ENCODE measurements around the gene SIRT7.
A peak's percentile ranks its signal among the peaks of the same experiment; 100 is the strongest.

The SIRT7 gene

GRCh38 chr17:81931557-81932332 lies 13.8 kb upstream of the SIRT7 start:
- no peak for DNase-seq

GRCh38 chr17:81931189-81931556 lies 13.2 kb upstream of the SIRT7 start:
- DNase-seq = no peak

GRCh38 chr17:81930142-81931125 lies 12.5 kb upstream of the SIRT7 start:
- DNase-seq = no peak

DNA sequence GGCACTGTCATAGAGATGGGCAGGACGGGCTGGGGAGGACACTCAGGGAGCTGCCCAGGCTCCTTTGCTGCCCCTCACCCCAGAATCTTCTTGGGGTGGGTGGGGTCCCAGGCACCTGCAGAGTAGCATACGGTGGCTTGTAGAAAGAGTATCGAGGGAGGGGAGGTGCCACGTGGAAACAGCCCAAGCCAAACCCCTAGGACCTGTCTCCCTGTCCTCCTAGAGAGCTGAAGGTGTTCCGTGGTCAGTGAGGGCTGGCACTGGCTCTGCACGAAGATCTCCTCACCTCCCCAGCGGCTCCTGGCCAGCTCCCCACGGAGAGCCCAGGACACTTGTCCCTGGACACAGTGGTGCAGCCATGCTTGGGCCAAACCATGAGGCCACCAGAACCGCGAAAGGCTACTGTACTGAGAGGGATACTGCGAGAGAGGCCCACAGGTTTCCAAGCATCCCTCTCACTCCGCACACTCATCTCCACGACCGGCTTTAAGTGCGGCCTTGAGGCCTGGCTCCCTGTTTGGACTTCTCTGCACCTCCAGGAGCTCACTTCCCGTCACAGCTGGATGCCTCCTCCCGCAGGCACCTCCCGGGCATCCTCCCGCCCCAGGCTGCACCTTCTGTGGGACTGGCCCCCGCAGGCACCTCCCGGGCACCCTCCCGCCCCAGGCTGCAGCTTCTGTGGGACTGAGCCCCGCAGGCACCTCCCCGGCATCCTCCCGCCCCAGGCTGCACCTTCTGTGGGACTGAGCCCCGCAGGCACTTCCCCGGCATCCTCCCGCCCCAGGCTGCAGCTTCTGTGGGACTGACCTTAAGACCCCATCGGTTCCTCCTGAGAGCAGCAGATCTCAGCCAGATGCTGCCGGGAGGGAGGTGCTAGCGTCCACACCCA lies 11.5 kb upstream of the SIRT7 start:
- no peak for DNase-seq

GRCh38 chr17:81928544-81929252 lies 10.7 kb upstream of the SIRT7 start:
- DNase-seq = no peak

GRCh38 chr17:81927653-81928543 lies 9.9 kb upstream of the SIRT7 start, which contains the start of gene MAFG:
TSS of gene MAFG (minus strand) at chr17:81927735. CDS start at chr17:81923185, 4,550 bp downstream.
- peak; percentile 88 for DNase-seq

GRCh38 chr17:81927152-81927652 lies 9.2 kb upstream of the SIRT7 start:
- no peak for DNase-seq

GRCh38 chr17:81926451-81927151 lies 8.6 kb upstream of the SIRT7 start:
- DNase-seq = peak; percentile 73

GRCh38 chr17:81925860-81926450 lies 8.0 kb upstream of the SIRT7 start:
- no peak for DNase-seq

GRCh38 chr17:81924557-81925532 lies 6.9 kb upstream of the SIRT7 start:
- no peak for DNase-seq

DNA sequence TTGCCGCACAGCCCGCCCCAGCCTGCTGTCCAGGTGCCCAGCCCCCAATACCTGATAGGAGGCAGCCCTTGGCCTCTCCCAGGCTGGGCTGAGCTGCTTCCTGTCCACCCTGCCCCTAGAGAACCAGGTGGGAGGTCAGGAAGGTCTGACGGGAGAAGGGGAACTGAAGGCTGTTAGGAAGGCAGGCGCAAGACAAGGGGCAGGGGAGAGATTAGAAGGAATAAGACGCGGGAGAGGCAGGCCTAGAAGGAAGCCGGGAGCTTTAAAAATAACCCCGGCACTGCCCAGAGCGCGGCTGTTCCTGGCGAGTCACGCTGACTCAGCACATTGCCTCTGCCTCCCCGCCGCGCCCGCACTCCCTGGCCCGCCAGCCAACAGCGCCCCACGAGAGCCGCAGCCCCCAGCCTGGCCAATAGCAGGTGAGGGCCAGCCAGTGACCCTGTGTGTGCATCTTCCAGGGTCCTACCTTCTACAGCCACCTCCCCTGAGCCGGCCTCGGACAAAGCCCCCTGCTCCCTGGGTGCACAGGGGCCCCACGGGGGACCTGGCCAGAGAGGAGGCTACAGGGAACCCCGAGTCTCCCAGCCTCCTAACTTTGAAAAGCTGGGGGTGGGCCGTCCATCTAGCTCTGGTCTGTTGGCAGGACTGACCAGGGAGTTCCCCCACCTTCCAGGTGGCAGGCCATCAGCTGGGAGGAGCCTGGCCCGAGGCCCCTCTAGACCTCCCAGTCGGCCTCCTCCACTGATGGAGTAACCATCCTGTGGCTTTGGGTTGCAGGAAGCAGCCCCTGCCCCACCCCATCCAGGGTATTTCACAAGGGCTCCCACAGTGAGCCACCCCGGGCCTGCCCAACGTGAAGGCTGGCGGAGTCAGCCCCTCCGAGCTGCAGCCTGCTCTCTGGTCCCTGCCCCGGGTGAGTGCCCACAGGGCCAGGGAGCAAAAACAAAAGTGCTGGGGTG lies 5.6 kb upstream of the SIRT7 start:
- DNase-seq = peak; percentile 79

- no peak for DNase-seq
Measured at GRCh38 chr17:81922566-81923301, 4.8 kb upstream of the SIRT7 start.

GRCh38 chr17:81921996-81922565 lies 4.1 kb upstream of the SIRT7 start:
- no peak for DNase-seq

DNA sequence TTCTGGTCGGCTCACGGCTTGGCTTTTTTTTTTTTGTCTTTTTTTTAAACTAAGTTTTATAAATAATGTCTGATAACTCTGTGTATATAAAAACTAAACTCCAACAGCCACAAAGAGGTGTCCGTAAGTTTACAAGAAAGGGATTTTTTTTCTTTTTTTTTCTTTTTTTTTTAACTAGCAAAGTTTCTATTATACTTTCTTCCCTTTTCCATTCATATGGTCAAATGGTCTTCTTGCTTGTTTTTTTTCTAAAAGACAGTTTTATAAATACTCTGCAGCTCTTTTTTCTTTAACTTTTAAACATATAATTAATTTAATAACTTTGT lies 3.5 kb upstream of the SIRT7 start:
- DNase-seq = no peak

DNA sequence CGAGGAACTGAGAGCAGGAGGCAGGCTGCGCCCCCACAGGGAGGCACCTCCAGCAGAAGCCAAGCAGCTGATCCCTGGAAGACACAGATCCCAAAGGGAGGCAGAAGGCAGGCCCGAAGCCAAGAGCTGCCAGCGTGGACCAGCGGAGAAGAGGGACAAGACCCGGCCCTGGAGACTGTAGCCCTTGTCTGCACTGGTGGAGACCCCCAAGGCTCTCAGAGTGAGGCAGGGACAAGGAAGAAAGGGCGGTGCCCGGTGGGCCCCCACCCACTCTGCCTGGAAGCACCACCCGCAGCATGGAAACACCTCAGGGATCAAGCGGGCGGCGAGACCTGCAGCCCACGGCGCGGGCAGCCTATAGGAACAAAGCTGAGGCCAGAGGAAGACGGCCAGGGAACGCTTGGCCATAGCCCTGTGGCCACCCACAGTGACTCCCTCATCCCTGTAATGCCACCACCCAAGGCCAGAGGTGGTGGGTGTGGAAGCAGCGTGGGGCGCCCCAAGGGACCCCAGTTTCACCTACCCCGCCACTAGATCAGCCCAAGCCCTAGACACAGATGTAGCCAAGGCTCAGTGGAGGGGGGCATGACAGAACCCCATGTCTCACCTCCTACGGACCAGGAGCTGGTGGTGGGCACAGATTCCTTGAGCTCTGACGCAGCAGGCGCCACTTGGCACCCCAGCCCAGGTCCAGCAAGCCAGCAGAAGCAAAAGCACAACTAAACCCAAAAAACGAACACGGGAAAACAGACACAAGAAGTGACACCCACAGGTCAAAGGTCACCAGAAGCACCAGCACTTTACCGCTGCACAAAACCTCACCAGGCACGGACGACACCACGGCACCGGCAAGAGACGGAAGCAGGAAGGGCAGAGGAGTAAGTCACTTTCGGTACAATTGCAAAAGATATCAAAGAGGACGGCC lies 2.9 kb upstream of the SIRT7 start:
- DNase-seq = no peak
